Right lobe of liver (tissue), 4 donors: Measurements from ENCODE around the gene ADD2.

Experiments
- CTCF ChIP-seq, 4 donors: fragments of 200-600 bp in 3 of 4; fragments of 450-650 bp in 1 of 4; IDR thresholded peaks; one replicate each; pipeline versions ENCODE4 v1.5.1 to v1.8.0; 2016 to 2022; ENCODE audit warnings: antibody characterized with exemption in 4 of 4, mild to moderate bottlenecking in 2 of 4
- POLR2A ChIP-seq: fragments of 450-650 bp; IDR thresholded peaks from one replicate; pipeline ENCODE4 v1.6.1; 2017; ENCODE audit warnings: antibody characterized with exemption, mild to moderate bottlenecking
- donor health status: DM: no; HTN: no; CAD: no.
- donor health status: DM: no; HTN: no; CAD: no.
- donor health status: DM: no; HTN: yes; CAD: no.

- TF ChIP-seq CTCF (IDR thresholded peaks at IDR 0.05) (no peak), POLR2A (no peak)
Measured at GRCh38 chr2:70632966-70633365, 135.0 kb downstream of the ADD2 start.
